ENCODE results near the gene ATG4A.

Gene ATG4A

GRCh38 chrX:108123591-108124366 lies 32.2 kb downstream of the ATG4A start:
- DNase-seq, result no peak

- DNase-seq, result no peak
Measured at GRCh38 chrX:108126661-108127060, 35.1 kb downstream of the ATG4A start.

GRCh38 chrX:108127152-108127551 lies 35.6 kb downstream of the ATG4A start:
- DNase-seq, result no peak

- no peak for DNase-seq
Measured at GRCh38 chrX:108130889-108131288, 39.3 kb downstream of the ATG4A start.

GRCh38 chrX:108131471-108131870 lies 39.9 kb downstream of the ATG4A start:
- no peak for DNase-seq

GRCh38 chrX:108132034-108132433 lies 40.5 kb downstream of the ATG4A start:
- no peak for DNase-seq

- no peak for DNase-seq
Measured at GRCh38 chrX:108132876-108133275, 41.3 kb downstream of the ATG4A start.

GRCh38 chrX:108134724-108135123 lies 43.1 kb downstream of the ATG4A start:
- DNase-seq, result no peak

- no peak for DNase-seq
Measured at GRCh38 chrX:108138814-108139702, 47.5 kb downstream of the ATG4A start.

- no peak for DNase-seq
Measured at GRCh38 chrX:108148524-108148923, 56.9 kb downstream of the ATG4A start.

GRCh38 chrX:108156082-108156481 lies 64.5 kb downstream of the ATG4A start:
- DNase-seq, result no peak

- DNase-seq, result no peak
Measured at GRCh38 chrX:108156934-108157466, 65.4 kb downstream of the ATG4A start.

GRCh38 chrX:108157628-108158027 lies 66.0 kb downstream of the ATG4A start:
- DNase-seq, result no peak

- no peak for DNase-seq
Measured at GRCh38 chrX:108159028-108159670, 67.6 kb downstream of the ATG4A start.

GRCh38 chrX:108160309-108160708 lies 68.7 kb downstream of the ATG4A start:
- DNase-seq, result no peak

- no peak for DNase-seq
Measured at GRCh38 chrX:108162265-108162664, 70.7 kb downstream of the ATG4A start.

- DNase-seq, result no peak
Measured at GRCh38 chrX:108163333-108164082, 71.9 kb downstream of the ATG4A start.

GRCh38 chrX:108165383-108166111 lies 74.0 kb downstream of the ATG4A start:
- DNase-seq, result no peak

- DNase-seq, result no peak
Measured at GRCh38 chrX:108167211-108167872, 75.8 kb downstream of the ATG4A start.

- DNase-seq, result no peak
Measured at GRCh38 chrX:108168961-108169740, 77.6 kb downstream of the ATG4A start.
